Body of pancreas (tissue), 4 donors: Measurements from ENCODE around the gene PGLYRP2. TPM values are rescaled to one million over a fixed set of nuclear protein-coding genes. Genes with fewer than 3 reads are reported as not detected.

ENCODE experiments used
- ATAC-seq: fragments of 150-250 bp; one replicate; pipeline ENCODE4 v1.9.1; 2016
- DNase-seq, 4 donors: peaks; one replicate each; pipeline ENCODE4 v3.0.0-alpha.2; 2019
- H3K27ac ChIP-seq, 4 donors: fragments of 200-600 bp; sonication (generic); 1 replicate in 3 of 4; 2 replicates in 1 of 4; pipeline versions ENCODE4 v1.5.1 to v1.6.1; 2016 to 2019; ENCODE audit warnings: mild to moderate bottlenecking in 1 of 4, mixed read lengths in 1 of 4, moderate library complexity in 1 of 4
- H3K27me3 ChIP-seq, 2 donors: fragments of 200-600 bp; sonication (generic); one replicate each; pipeline ENCODE4 v1.6.0; 2016; ENCODE audit warnings: mild to moderate bottlenecking in 1 of 2
- H3K36me3 ChIP-seq, 2 donors: fragments of 200-600 bp; sonication (generic); replicated peaks in 1 of 2; 2 replicates each; pipeline ENCODE4 v1.5.1; 2016; ENCODE audit warnings: low read depth in 2 of 2; ENCODE audit not compliant: insufficient read depth in 1 of 2
- H3K4me1 ChIP-seq: fragments of 200-600 bp; sonication (generic); one replicate; pipeline ENCODE4 v1.6.0; 2016
- H3K4me3 ChIP-seq, 2 donors: fragments of 200-600 bp; sonication (generic); 1 replicate in 1 of 2; 2 replicates in 1 of 2; pipeline ENCODE4 v1.5.1; 2016 to 2019
- H3K9me3 ChIP-seq, 3 donors: fragments of 200-600 bp; sonication (generic); 1 replicate in 2 of 3; 2 replicates in 1 of 3; pipeline ENCODE4 v1.5.1; 2016
- POLR2A ChIP-seq, 3 donors: fragments of 450-650 bp; IDR thresholded peaks; one replicate each; pipeline ENCODE4 v1.6.1; 2016; ENCODE audit warnings: antibody characterized with exemption in 3 of 3, mild to moderate bottlenecking in 2 of 3
- WGBS, 2 donors: methylation state at CpG; one replicate each; pipeline ENCODE4 v1.1.5; 2017; 5-methylcytosine and 5-hydroxymethylcytosine counted together
- intact Hi-C: fragments of 100-400 bp; cut with DNase I; formaldehyde crosslinking; loops from one replicate; pipeline ENCODE4 v1.15.1; 2023
- total RNA-seq, 2 donors: library from RNA; depleted of rRNA; stranded (reverse); fragments of >200 nt; gene quantifications; one replicate each; pipeline ENCODE4 v1.1.0, GENCODE V29; 2016
- TF ChIP-seq, protein P1 (sequence below), 7 experiments: fragments of 450-650 bp in 4 of 7; fragments of 200-600 bp in 3 of 7; sonication (generic) in 3 of 7; IDR thresholded peaks; one replicate each; pipeline ENCODE4 v1.5.1; 2016 to 2019; ENCODE audit warnings: antibody characterized with exemption in 7 of 7

The PGLYRP2 gene, protein sequence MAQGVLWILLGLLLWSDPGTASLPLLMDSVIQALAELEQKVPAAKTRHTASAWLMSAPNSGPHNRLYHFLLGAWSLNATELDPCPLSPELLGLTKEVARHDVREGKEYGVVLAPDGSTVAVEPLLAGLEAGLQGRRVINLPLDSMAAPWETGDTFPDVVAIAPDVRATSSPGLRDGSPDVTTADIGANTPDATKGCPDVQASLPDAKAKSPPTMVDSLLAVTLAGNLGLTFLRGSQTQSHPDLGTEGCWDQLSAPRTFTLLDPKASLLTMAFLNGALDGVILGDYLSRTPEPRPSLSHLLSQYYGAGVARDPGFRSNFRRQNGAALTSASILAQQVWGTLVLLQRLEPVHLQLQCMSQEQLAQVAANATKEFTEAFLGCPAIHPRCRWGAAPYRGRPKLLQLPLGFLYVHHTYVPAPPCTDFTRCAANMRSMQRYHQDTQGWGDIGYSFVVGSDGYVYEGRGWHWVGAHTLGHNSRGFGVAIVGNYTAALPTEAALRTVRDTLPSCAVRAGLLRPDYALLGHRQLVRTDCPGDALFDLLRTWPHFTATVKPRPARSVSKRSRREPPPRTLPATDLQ
- not detected for total RNA-seq

DNA sequence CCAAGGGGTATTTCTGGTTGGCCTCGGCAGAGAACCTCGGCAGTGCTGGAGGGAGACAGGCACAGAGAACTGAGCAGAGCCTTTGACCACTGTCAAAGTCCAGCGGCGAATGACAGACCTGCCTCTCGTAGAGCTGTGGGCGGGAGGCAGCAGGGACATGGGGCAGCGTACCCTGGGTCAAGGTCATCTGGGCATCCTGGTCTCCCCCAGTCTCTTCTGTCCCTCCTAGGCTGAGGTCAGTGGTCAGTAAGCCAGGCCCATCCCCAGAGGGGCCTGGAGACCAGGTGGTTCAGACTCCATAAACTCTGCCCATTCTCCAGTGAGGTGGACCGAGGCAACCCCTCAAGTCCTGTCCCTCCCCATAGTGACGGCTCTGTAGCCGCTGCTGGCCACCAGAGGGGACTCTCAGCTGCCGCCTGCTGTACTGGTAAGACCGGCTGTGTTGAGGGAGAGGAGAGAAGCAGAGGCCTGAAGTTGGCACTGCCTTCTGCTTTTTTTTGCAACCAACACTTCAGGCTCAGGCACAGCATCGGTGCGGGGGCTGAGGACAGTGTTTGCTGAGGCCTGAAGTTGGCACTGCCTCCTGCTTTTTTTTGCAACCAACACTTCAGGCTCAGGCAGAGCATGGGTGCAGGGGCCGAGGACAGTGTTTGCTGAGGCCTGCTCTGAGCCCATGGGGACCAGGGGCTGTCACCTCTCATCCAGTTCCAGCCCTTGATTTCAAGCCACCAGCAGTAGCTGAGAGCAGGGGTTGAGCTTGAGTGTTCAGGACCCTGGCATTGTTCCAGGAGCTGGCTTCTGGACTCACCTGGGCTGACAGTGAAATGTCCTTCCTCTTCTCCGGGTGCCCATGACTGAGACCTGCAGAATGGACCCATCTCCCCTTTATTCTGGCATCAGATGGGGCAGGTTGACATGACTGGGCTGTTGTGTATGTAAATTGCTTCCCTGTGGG lies at the start of gene PGLYRP2:
TSS of gene PGLYRP2 (minus strand) at position 111 of the 955 bp plus-strand sequence. CDS start 130 bp downstream, outside the sequence.
- Histone ChIP-seq H3K27ac (peak within 1 kb of the TSS in 1 of 4 donors; percentile 9), H3K4me3 (no peak within 1 kb of the TSS), H3K4me1 (peaks cover 6% of the 10 kb centered on the region), H3K36me3 (no peaks in the 10 kb centered on the region), H3K27me3 (no peaks in the 10 kb centered on the region), H3K9me3 (no peaks in the 10 kb centered on the region)
- peak in 3 of 4 donors; percentile 44 to 57 (median 46) for DNase-seq
- 43 to 64% methylated on average over 9 to 16 of the region's 16 CpGs for WGBS, 2 donors
- intact Hi-C loops, result no loop called here
- TF ChIP-seq POLR2A (IDR thresholded peaks at IDR 0.05), result no peak
- TF ChIP-seq, protein P1, sequence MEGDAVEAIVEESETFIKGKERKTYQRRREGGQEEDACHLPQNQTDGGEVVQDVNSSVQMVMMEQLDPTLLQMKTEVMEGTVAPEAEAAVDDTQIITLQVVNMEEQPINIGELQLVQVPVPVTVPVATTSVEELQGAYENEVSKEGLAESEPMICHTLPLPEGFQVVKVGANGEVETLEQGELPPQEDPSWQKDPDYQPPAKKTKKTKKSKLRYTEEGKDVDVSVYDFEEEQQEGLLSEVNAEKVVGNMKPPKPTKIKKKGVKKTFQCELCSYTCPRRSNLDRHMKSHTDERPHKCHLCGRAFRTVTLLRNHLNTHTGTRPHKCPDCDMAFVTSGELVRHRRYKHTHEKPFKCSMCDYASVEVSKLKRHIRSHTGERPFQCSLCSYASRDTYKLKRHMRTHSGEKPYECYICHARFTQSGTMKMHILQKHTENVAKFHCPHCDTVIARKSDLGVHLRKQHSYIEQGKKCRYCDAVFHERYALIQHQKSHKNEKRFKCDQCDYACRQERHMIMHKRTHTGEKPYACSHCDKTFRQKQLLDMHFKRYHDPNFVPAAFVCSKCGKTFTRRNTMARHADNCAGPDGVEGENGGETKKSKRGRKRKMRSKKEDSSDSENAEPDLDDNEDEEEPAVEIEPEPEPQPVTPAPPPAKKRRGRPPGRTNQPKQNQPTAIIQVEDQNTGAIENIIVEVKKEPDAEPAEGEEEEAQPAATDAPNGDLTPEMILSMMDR (IDR thresholded peaks at IDR 0.05), result peak in 4 of 7 experiments; percentile 24 to 42 (median 30)
- ATAC-seq, result peak; percentile 42

DNA sequence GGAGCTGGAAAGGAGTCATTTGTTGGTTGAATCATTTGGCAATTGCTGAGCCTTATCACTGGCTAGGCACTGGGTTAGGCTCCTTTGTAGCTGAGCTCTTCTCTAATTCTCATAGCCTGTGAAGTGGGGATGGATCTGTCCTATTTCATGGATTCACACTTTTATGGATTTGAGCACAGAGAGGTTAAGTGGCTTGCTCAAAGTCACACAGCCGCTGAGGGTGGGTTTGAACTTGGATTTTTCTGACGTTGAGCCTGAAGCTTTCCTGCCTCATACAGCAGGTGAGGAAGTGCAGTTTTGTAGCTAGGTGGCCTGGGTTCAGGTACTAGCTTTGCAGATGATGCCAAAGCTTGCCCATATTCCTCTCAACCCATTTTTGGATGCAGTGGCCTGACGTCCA lies 48.4 kb upstream of the PGLYRP2 start:
- no peak for DNase-seq
- intact Hi-C loops, result no loop called here
- no peaks in the 10 kb centered on the region for H3K36me3 ChIP-seq
- 15 to 50% methylated on average over 2 to 3 of the region's 3 CpGs for WGBS, 2 donors
- no peaks in the 10 kb centered on the region for H3K9me3 ChIP-seq
- H3K4me1 ChIP-seq, result no peaks in the 10 kb centered on the region
- TF ChIP-seq, protein P1 (IDR thresholded peaks at IDR 0.05), result no peak
- no peak for TF ChIP-seq POLR2A (IDR thresholded peaks at IDR 0.05)
- no peak overlapping the region for H3K4me3 ChIP-seq
- no peak for ATAC-seq
- no peaks in the 10 kb centered on the region for H3K27me3 ChIP-seq
- no peak overlapping the region for H3K27ac ChIP-seq

DNA sequence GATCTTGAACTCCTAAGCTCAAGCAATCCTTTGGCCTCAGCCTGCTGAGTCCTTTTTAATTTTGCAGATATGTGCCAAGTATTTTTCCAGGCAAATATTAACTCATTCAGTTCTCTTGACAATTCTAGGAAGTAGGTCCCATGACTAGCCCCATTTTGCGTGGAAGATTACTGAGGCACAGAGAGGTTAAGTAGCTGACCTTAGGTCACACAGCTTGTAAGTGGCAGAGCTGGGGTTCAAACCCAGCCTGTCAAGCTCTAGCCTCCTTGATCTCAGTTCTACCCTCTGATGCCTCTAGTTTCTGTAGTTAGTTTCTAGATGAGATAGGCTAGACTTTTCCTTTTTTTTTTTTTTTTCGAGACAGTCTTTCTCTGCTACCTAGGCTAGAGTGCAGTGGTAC lies 47.1 kb upstream of the PGLYRP2 start:
- intact Hi-C loops, result no loop called here
- 48 to 58% methylated on average over 2 of the region's 2 CpGs for WGBS, 2 donors
- H3K27ac ChIP-seq, result no peak overlapping the region
- H3K36me3 ChIP-seq, result no peaks in the 10 kb centered on the region
- H3K9me3 ChIP-seq, result no peaks in the 10 kb centered on the region
- TF ChIP-seq POLR2A (IDR thresholded peaks at IDR 0.05), result no peak
- TF ChIP-seq, protein P1 (IDR thresholded peaks at IDR 0.05), result no peak
- DNase-seq, result no peak
- no peaks in the 10 kb centered on the region for H3K27me3 ChIP-seq
- H3K4me3 ChIP-seq, result no peak overlapping the region
- H3K4me1 ChIP-seq, result no peaks in the 10 kb centered on the region
- no peak for ATAC-seq

DNA sequence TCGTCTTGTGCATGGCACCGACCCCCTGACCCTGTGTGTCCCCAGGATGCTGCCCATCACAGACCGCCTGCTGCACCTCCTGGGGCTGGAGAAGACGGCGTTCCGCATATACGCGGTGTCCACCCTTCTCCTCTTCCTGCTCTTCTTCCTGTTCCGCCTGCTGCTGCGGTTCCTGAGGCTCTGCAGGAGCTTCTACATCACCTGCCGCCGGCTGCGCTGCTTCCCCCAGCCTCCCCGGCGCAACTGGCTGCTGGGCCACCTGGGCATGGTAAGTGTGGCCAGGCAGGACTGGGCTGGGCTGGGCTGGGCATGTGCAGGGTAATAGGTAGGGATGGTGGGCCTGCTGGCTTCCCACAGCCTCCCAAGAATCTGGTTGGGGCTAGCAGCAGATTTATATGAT lies 46.0 kb upstream of the PGLYRP2 start:
- H3K27ac ChIP-seq, result no peak overlapping the region
- DNase-seq, result no peak
- H3K36me3 ChIP-seq, result no peaks in the 10 kb centered on the region
- no peak for TF ChIP-seq POLR2A (IDR thresholded peaks at IDR 0.05)
- TF ChIP-seq, protein P1 (IDR thresholded peaks at IDR 0.05), result no peak
- H3K4me3 ChIP-seq, result no peak overlapping the region
- no peaks in the 10 kb centered on the region for H3K27me3 ChIP-seq
- ATAC-seq, result no peak
- 78 to 89% methylated on average over 15 of the region's 15 CpGs for WGBS, 2 donors
- no peaks in the 10 kb centered on the region for H3K4me1 ChIP-seq
- intact Hi-C loops, result no loop called here
- H3K9me3 ChIP-seq, result no peaks in the 10 kb centered on the region
